ENCODE measurements around the gene SNHG17.
"Not testable (repeated sequence)": the region's sequence is repeated elsewhere in the genome, so short reads cannot be mapped to it uniquely, and the experiment has no call there.

Gene SNHG17

GRCh38 chr20:38460631-38461030, 25.5 kb upstream of the SNHG17 start:
- not testable (repeated sequence) for H3K4me3 ChIP-seq (ENCODE audit: low read length); H3K9ac ChIP-seq (ENCODE audit: low read depth, low read length); H3K27me3 ChIP-seq (ENCODE audit: control insufficient read depth, insufficient read depth, low read length); H3K36me3 ChIP-seq (ENCODE audit: insufficient read depth, low read length); H3K9me3 ChIP-seq (replicated peaks; ENCODE audit: low read length); H3K4me1 ChIP-seq (ENCODE audit: control insufficient read depth, insufficient read depth, low read length); H3K4me2 ChIP-seq (ENCODE audit: low read length)

DNA sequence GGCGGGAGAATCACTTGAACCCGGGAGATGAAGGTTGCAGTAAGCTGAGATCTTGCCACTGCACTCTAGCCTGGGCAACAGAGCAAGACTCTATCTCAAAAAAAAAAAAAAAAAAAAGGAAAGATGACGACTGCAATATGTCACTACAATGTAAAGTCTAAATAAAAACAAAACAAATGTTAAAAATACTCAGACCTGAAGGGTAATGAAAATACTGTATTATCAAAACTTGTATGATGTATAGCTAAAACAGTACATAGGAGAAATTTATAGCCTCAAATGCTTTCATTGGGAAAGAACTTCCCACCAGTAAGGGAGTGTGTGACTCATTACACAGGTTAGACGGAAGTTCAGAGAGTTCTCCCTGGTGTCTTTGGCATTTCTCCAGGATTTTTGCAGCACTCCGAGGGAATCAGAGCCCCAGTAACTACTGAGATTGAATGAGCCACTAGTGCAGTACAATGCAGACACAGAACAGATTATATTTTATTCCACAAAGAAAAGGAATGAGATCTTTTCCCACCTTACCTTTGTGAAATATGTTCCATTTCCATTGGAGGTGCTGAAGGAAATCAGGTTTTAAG, 25.0 kb upstream of the SNHG17 start:
- Histone ChIP-seq H3K4me1 (ENCODE audit: control insufficient read depth, insufficient read depth, low read length) (peaks cover 5% of the 10 kb centered on the region), H3K4me3 (ENCODE audit: low read length) (no peak overlapping the region), H3K36me3 (ENCODE audit: insufficient read depth, low read length) (no peaks in the 10 kb centered on the region), H3K9ac (ENCODE audit: low read depth, low read length) (no peak overlapping the region), H3K9me3 (replicated peaks; ENCODE audit: low read length) (no peaks in the 10 kb centered on the region), H3K4me2 (ENCODE audit: low read length) (no peak overlapping the region), H3K27me3 (ENCODE audit: control insufficient read depth, insufficient read depth, low read length) (no peaks in the 10 kb centered on the region)

- Histone ChIP-seq H3K36me3 (ENCODE audit: insufficient read depth, low read length) (no peaks in the 10 kb centered on the region), H3K27me3 (ENCODE audit: control insufficient read depth, insufficient read depth, low read length) (no peaks in the 10 kb centered on the region), H3K4me1 (ENCODE audit: control insufficient read depth, insufficient read depth, low read length) (peaks cover 5% of the 10 kb centered on the region), H3K9ac (ENCODE audit: low read depth, low read length) (no peak overlapping the region), H3K4me2 (ENCODE audit: low read length) (no peak overlapping the region), H3K9me3 (replicated peaks; ENCODE audit: low read length) (no peaks in the 10 kb centered on the region), H3K4me3 (ENCODE audit: low read length) (no peak overlapping the region)
These were observed 23.2 kb upstream of the SNHG17 start for GRCh38 chr20:38458314-38458713.

- H3K4me1 ChIP-seq (ENCODE audit: control insufficient read depth, insufficient read depth, low read length): peaks cover 15% of the 10 kb centered on the region
- no peak overlapping the region for H3K4me3 ChIP-seq (ENCODE audit: low read length)
- no peaks in the 10 kb centered on the region for H3K27me3 ChIP-seq (ENCODE audit: control insufficient read depth, insufficient read depth, low read length)
- H3K9ac ChIP-seq (ENCODE audit: low read depth, low read length): no peak overlapping the region
- no peaks in the 10 kb centered on the region for H3K9me3 ChIP-seq (replicated peaks; ENCODE audit: low read length)
- H3K4me2 ChIP-seq (ENCODE audit: low read length): no peak overlapping the region
- H3K36me3 ChIP-seq (ENCODE audit: insufficient read depth, low read length): peaks cover 15% of the 10 kb centered on the region
These were observed 19.7 kb upstream of the SNHG17 start for GRCh38 chr20:38454556-38455473.

DNA sequence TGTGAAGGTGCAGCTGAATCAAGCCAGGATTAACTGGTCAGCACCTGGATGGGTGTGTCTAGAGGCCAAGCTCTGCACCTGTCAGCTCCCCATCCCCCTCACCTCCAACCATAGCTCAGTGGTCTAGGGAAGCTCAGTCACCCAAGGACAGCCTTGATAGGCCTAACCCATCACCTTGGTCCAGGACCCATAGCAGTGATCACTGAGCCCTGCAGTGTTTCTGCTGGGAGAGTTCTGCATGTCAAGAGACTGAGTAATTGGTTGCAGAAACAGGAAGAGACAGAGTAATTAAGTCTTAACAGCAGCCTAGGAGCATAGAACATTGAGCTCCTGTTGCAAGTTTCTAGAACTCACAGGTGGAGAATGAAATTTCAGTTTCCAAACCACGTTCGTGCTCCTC, 18.8 kb upstream of the SNHG17 start:
- H3K4me3 ChIP-seq (ENCODE audit: low read length): no peak overlapping the region
- H3K4me1 ChIP-seq (ENCODE audit: control insufficient read depth, insufficient read depth, low read length): peaks cover 15% of the 10 kb centered on the region
- H3K27me3 ChIP-seq (ENCODE audit: control insufficient read depth, insufficient read depth, low read length): no peaks in the 10 kb centered on the region
- peaks cover 21% of the 10 kb centered on the region for H3K36me3 ChIP-seq (ENCODE audit: insufficient read depth, low read length)
- no peaks in the 10 kb centered on the region for H3K9me3 ChIP-seq (replicated peaks; ENCODE audit: low read length)
- H3K4me2 ChIP-seq (ENCODE audit: low read length): no peak overlapping the region
- no peak overlapping the region for H3K9ac ChIP-seq (ENCODE audit: low read depth, low read length)

GRCh38 chr20:38452880-38453624, 17.9 kb upstream of the SNHG17 start:
- peaks cover 21% of the 10 kb centered on the region for H3K36me3 ChIP-seq (ENCODE audit: insufficient read depth, low read length)
- H3K4me3 ChIP-seq (ENCODE audit: low read length): no peak overlapping the region
- H3K4me2 ChIP-seq (ENCODE audit: low read length): no peak overlapping the region
- H3K9ac ChIP-seq (ENCODE audit: low read depth, low read length): no peak overlapping the region
- H3K9me3 ChIP-seq (replicated peaks; ENCODE audit: low read length): no peaks in the 10 kb centered on the region
- no peaks in the 10 kb centered on the region for H3K27me3 ChIP-seq (ENCODE audit: control insufficient read depth, insufficient read depth, low read length)
- peaks cover 15% of the 10 kb centered on the region for H3K4me1 ChIP-seq (ENCODE audit: control insufficient read depth, insufficient read depth, low read length)

DNA sequence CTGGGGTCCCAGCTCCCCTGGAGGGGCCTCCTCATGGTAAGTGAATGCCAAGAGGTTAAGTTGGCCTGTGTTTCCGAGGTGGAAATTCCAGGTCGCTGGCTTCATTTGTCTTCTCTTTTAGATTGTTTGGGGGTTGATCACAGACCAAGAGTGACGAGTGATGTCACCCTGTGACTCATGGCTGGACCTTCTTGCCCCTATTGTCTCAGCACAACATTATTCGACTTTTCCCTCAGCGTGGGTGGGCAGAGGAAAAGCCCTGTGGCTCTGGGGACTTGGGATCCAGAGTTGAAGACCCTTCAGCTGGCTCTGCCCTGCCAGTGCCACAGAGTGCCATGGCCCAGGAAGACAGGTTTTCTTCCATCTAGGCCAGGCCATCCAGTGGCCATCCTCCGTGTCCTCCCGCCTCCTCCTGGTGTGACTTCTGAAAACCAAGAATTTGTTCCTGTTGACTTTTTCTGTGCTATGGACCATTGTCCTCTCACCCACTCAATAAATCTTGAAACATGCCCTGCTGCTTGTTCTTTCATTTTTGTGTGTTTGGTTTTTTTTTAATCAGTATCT, 15.4 kb upstream of the SNHG17 start:
- peaks cover 22% of the 10 kb centered on the region for H3K4me1 ChIP-seq (ENCODE audit: control insufficient read depth, insufficient read depth, low read length)
- H3K4me2 ChIP-seq (ENCODE audit: low read length): no peak overlapping the region
- peaks cover 21% of the 10 kb centered on the region for H3K36me3 ChIP-seq (ENCODE audit: insufficient read depth, low read length)
- no peaks in the 10 kb centered on the region for H3K9me3 ChIP-seq (replicated peaks; ENCODE audit: low read length)
- H3K9ac ChIP-seq (ENCODE audit: low read depth, low read length): no peak overlapping the region
- no peak overlapping the region for H3K4me3 ChIP-seq (ENCODE audit: low read length)
- H3K27me3 ChIP-seq (ENCODE audit: control insufficient read depth, insufficient read depth, low read length): no peaks in the 10 kb centered on the region

GRCh38 chr20:38449046-38449445, 13.9 kb upstream of the SNHG17 start:
- peaks cover 22% of the 10 kb centered on the region for H3K4me1 ChIP-seq (ENCODE audit: control insufficient read depth, insufficient read depth, low read length)
- no peaks in the 10 kb centered on the region for H3K27me3 ChIP-seq (ENCODE audit: control insufficient read depth, insufficient read depth, low read length)

GRCh38 chr20:38447931-38448675, 13.0 kb upstream of the SNHG17 start:
- Histone ChIP-seq H3K4me3 (ENCODE audit: low read length) (no peak overlapping the region), H3K27me3 (ENCODE audit: control insufficient read depth, insufficient read depth, low read length) (no peaks in the 10 kb centered on the region), H3K4me2 (ENCODE audit: low read length) (peak overlapping the region; percentile 1), H3K9ac (ENCODE audit: low read depth, low read length) (no peak overlapping the region), H3K9me3 (replicated peaks; ENCODE audit: low read length) (no peaks in the 10 kb centered on the region), H3K36me3 (ENCODE audit: insufficient read depth, low read length) (peaks cover 21% of the 10 kb centered on the region), H3K4me1 (ENCODE audit: control insufficient read depth, insufficient read depth, low read length) (peaks cover 22% of the 10 kb centered on the region)

More at GRCh38 chr20:38449046-38449445, 13.9 kb upstream of the SNHG17 start:
- H3K4me3 ChIP-seq (ENCODE audit: low read length): no peak overlapping the region
- H3K4me2 ChIP-seq (ENCODE audit: low read length): no peak overlapping the region
- no peak overlapping the region for H3K9ac ChIP-seq (ENCODE audit: low read depth, low read length)
- peaks cover 21% of the 10 kb centered on the region for H3K36me3 ChIP-seq (ENCODE audit: insufficient read depth, low read length)
- no peaks in the 10 kb centered on the region for H3K9me3 ChIP-seq (replicated peaks; ENCODE audit: low read length)

- peaks cover 3% of the 10 kb centered on the region for H3K27me3 ChIP-seq (ENCODE audit: control insufficient read depth, insufficient read depth, low read length)
- peaks cover 17% of the 10 kb centered on the region for H3K4me1 ChIP-seq (ENCODE audit: control insufficient read depth, insufficient read depth, low read length)
- H3K9ac ChIP-seq (ENCODE audit: low read depth, low read length): peak overlapping the region; percentile 99
- H3K4me2 ChIP-seq (ENCODE audit: low read length): peak overlapping the region; percentile 90
- peaks cover 21% of the 10 kb centered on the region for H3K36me3 ChIP-seq (ENCODE audit: insufficient read depth, low read length)
- no peaks in the 10 kb centered on the region for H3K9me3 ChIP-seq (replicated peaks; ENCODE audit: low read length)
- H3K4me3 ChIP-seq (ENCODE audit: low read length): peak overlapping the region; percentile 95
These were observed 12.1 kb upstream of the SNHG17 start for GRCh38 chr20:38447251-38447661.

Data from skeletal muscle satellite cell (primary cell).